HG02973 (cell line): ENCODE results near the gene FOXP1.

Experiments used
- ATAC-seq: cut with Tn5 transposase; IDR thresholded peaks from one replicate; pipeline ENCODE4 v1.9.1; 2021; ENCODE audit warnings: moderate library complexity; ENCODE audit not compliant: unreplicated experiment

Gene FOXP1

GRCh38 chr3:71251156-71251775 is 332.3 kb downstream of the FOXP1 start:
- ATAC-seq, result no peak

GRCh38 chr3:71250026-71250425 is 333.5 kb downstream of the FOXP1 start:
- ATAC-seq, result no peak

GRCh38 chr3:71247958-71248335 is 335.6 kb downstream of the FOXP1 start:
- no peak for ATAC-seq

GRCh38 chr3:71247221-71247957 is 336.1 kb downstream of the FOXP1 start:
- no peak for ATAC-seq

GRCh38 chr3:71245971-71246880 is 337.3 kb downstream of the FOXP1 start:
- ATAC-seq, result no peak

GRCh38 chr3:71244826-71245488 is 338.6 kb downstream of the FOXP1 start:
- no peak for ATAC-seq

- no peak for ATAC-seq
These were observed 339.2 kb downstream of the FOXP1 start for GRCh38 chr3:71244153-71244825.

- no peak for ATAC-seq
These were observed 340.3 kb downstream of the FOXP1 start for GRCh38 chr3:71243229-71243628.

- no peak for ATAC-seq
These were observed 341.5 kb downstream of the FOXP1 start for GRCh38 chr3:71241981-71242560.

GRCh38 chr3:71241246-71241901 is 342.2 kb downstream of the FOXP1 start:
- no peak for ATAC-seq

- no peak for ATAC-seq
These were observed 343.5 kb downstream of the FOXP1 start for GRCh38 chr3:71240034-71240433.

GRCh38 chr3:71238355-71238757 is 345.2 kb downstream of the FOXP1 start:
- no peak for ATAC-seq

- no peak for ATAC-seq
These were observed 345.9 kb downstream of the FOXP1 start for GRCh38 chr3:71237672-71238071.

- ATAC-seq, result no peak
These were observed 347.7 kb downstream of the FOXP1 start for GRCh38 chr3:71235846-71236245.

- no peak for ATAC-seq
These were observed 350.6 kb downstream of the FOXP1 start for GRCh38 chr3:71232895-71233294.

- ATAC-seq, result no peak
These were observed 351.3 kb downstream of the FOXP1 start for GRCh38 chr3:71232175-71232679.

GRCh38 chr3:71231680-71232079 is 351.8 kb downstream of the FOXP1 start:
- no peak for ATAC-seq

- ATAC-seq, result no peak
These were observed 353.4 kb downstream of the FOXP1 start for GRCh38 chr3:71229905-71230657.
